NCI-H82 treated with DMSO at 0.1 percent for 48 hours (cell line): ENCODE measurements around the gene DYNC1LI2.

Source experiments
- DNase-seq: peaks from one replicate; lab custom pipeline; 2025; ENCODE audit not compliant: unreplicated experiment; lab: John Stamatoyannopoulos, UW

Gene DYNC1LI2

GRCh38 chr16:66740533-66740932, 10.9 kb downstream of the DYNC1LI2 start:
- no peak for DNase-seq

GRCh38 chr16:66740010-66740409, 11.4 kb downstream of the DYNC1LI2 start:
- DNase-seq, result no peak

- DNase-seq, result no peak
Observed at GRCh38 chr16:66735891-66736290, 15.5 kb downstream of the DYNC1LI2 start.

GRCh38 chr16:66731101-66731500, 20.3 kb downstream of the DYNC1LI2 start:
- no peak for DNase-seq

GRCh38 chr16:66728804-66729203, 22.6 kb downstream of the DYNC1LI2 start:
- no peak for DNase-seq

GRCh38 chr16:66728117-66728787, 23.2 kb downstream of the DYNC1LI2 start:
- peak; percentile 35 for DNase-seq

GRCh38 chr16:66720766-66721165, 30.6 kb downstream of the DYNC1LI2 start:
- DNase-seq, result no peak

- DNase-seq, result no peak
Observed at GRCh38 chr16:66719246-66719645, 32.2 kb downstream of the DYNC1LI2 start.

GRCh38 chr16:66717776-66718175, 33.6 kb downstream of the DYNC1LI2 start:
- no peak for DNase-seq

- DNase-seq, result no peak
Observed at GRCh38 chr16:66717112-66717675, 34.2 kb downstream of the DYNC1LI2 start.

GRCh38 chr16:66714654-66715307, 36.6 kb downstream of the DYNC1LI2 start:
- DNase-seq, result no peak

GRCh38 chr16:66714062-66714461, 37.3 kb downstream of the DYNC1LI2 start:
- no peak for DNase-seq

- no peak for DNase-seq
Observed at GRCh38 chr16:66713076-66713475, 38.3 kb downstream of the DYNC1LI2 start.

GRCh38 chr16:66712512-66712911, 38.9 kb downstream of the DYNC1LI2 start:
- no peak for DNase-seq

GRCh38 chr16:66711581-66711980, 39.8 kb downstream of the DYNC1LI2 start:
- no peak for DNase-seq

GRCh38 chr16:66706506-66706880, 44.9 kb downstream of the DYNC1LI2 start:
- DNase-seq, result no peak

- DNase-seq, result no peak
Observed at GRCh38 chr16:66705790-66706505, 45.5 kb downstream of the DYNC1LI2 start.

GRCh38 chr16:66703406-66704215, 47.8 kb downstream of the DYNC1LI2 start:
- no peak for DNase-seq

- no peak for DNase-seq
Observed at GRCh38 chr16:66701516-66701915, 49.9 kb downstream of the DYNC1LI2 start.

GRCh38 chr16:66701026-66701425, 50.4 kb downstream of the DYNC1LI2 start:
- no peak for DNase-seq

- no peak for DNase-seq
Observed at GRCh38 chr16:66699898-66700297, 51.5 kb downstream of the DYNC1LI2 start.
